PC-9 (cell line): ENCODE data around the gene LUZP2. TPM values are rescaled to one million over a fixed set of nuclear protein-coding genes. Genes with fewer than 3 reads are reported as not detected.

Source experiments
- BruUV-seq: library from RNA; stranded (reverse); fragments of 400-500 nt; replicated peaks from 2 replicates; lab custom pipeline; 2021; lab: Mats Ljungman, UMichigan
- CTCF ChIA-PET: fragments of 300-600 bp; sonication (Branson Sonifier 250); formaldehyde crosslinking; loops from one replicate; lab custom pipeline; 2022; ENCODE audit warnings: antibody characterized with exemption; lab: Charles Lee
- POLR2A ChIA-PET: fragments of 300-600 bp; sonication (Branson Sonifier 250); formaldehyde crosslinking; loops from one replicate; lab custom pipeline; 2022; ENCODE audit warnings: antibody characterized with exemption; ENCODE audit not compliant: unreplicated experiment; lab: Charles Lee
- DNase-seq, 2 experiments: peaks; one replicate each; pipeline versions ENCODE4 v3.0.0 to v3.0.0-alpha.2; 2015 to 2022; ENCODE audit warnings: mixed read lengths in 1 of 2
- H2AFZ ChIP-seq: fragments of 200-600 bp; sonication (generic); 2 replicates; pipeline ENCODE4 v1.8.1; 2017; ENCODE audit warnings: antibody characterized with exemption
- H3F3A ChIP-seq: fragments of 200-600 bp; sonication (generic); 2 replicates; pipeline ENCODE4 v1.8.1; 2017; ENCODE audit warnings: antibody characterized with exemption, mild to moderate bottlenecking, low read depth; ENCODE audit not compliant: insufficient read depth
- H3K27ac ChIP-seq: fragments of 200-600 bp; sonication (generic); 2 replicates; pipeline ENCODE4 v1.6.1; 2016; ENCODE audit warnings: mixed run types
- H3K27me3 ChIP-seq: fragments of 200-600 bp; sonication (generic); 2 replicates; pipeline ENCODE4 v1.6.1; 2016; ENCODE audit warnings: low read depth, mixed run types; ENCODE audit not compliant: insufficient read depth
- H3K36me3 ChIP-seq: fragments of 200-600 bp; sonication (generic); 2 replicates; pipeline ENCODE4 v1.6.1; 2016; ENCODE audit warnings: low read depth, mixed run types
- H3K4me1 ChIP-seq: fragments of 200-600 bp; sonication (generic); replicated peaks from 2 replicates; pipeline ENCODE4 v1.6.1; 2016; ENCODE audit warnings: mixed run types; ENCODE audit not compliant: insufficient read depth
- H3K4me2 ChIP-seq: fragments of 200-600 bp; sonication (generic); 2 replicates; pipeline ENCODE4 v1.6.1; 2017; ENCODE audit warnings: mixed run types
- H3K4me3 ChIP-seq: fragments of 200-600 bp; sonication (generic); 2 replicates; pipeline ENCODE4 v1.6.1; 2016; ENCODE audit warnings: mixed run types
- H3K79me2 ChIP-seq: fragments of 200-600 bp; sonication (generic); 2 replicates; pipeline ENCODE4 v1.6.1; 2017; ENCODE audit warnings: low read depth, mixed run types
- H3K9me2 ChIP-seq: fragments of 200-600 bp; sonication (generic); 2 replicates; pipeline ENCODE4 v1.8.1; 2017; ENCODE audit warnings: mild to moderate bottlenecking; ENCODE audit not compliant: insufficient read depth
- H3K9me3 ChIP-seq: fragments of 200-600 bp; sonication (generic); 2 replicates; pipeline ENCODE4 v1.8.1; 2016; ENCODE audit warnings: low read depth; ENCODE audit not compliant: insufficient read depth
- H4K20me1 ChIP-seq: fragments of 200-600 bp; sonication (generic); 2 replicates; pipeline ENCODE4 v1.8.1; 2017; ENCODE audit not compliant: insufficient read depth
- CTCF ChIP-seq: fragments of 200-600 bp; sonication (generic); conservative IDR thresholded peaks from 2 replicates; pipeline ENCODE4 v1.6.1; 2017; ENCODE audit warnings: mixed run types, antibody characterized with exemption, mild to moderate bottlenecking, moderate library complexity
- EZH2 ChIP-seq: fragments of 200-600 bp; sonication (generic); IDR thresholded peaks from 2 replicates; pipeline ENCODE4 v1.8.0; 2017; ENCODE audit warnings: antibody characterized with exemption, low read depth
- intact Hi-C: fragments of 100-400 bp; cut with micrococcal nuclease; formaldehyde crosslinking; loops from one replicate; pipeline ENCODE4 v1.10.0; 2022; ENCODE audit not compliant: unreplicated experiment
- total RNA-seq: library from RNA; stranded (reverse); gene quantifications from 2 replicates; pipeline ENCODE4 v1.2.3, GENCODE V29; 2021

LUZP2 gene
- total RNA-seq, 1 experiment from 2014 or later, result 0.15 TPM

GRCh38 chr11:24531528-24531927 lies 34.7 kb downstream of the LUZP2 start:
- DNase-seq, result no peak
- ChIA-PET CTCF (no interaction called here), POLR2A (no interaction called here)
- no TSS peak for BruUV-seq
- no peaks in the 10 kb centered on the region for H3K4me1 ChIP-seq
- no peaks in the 10 kb centered on the region for H3K36me3 ChIP-seq
- H3K9me2 ChIP-seq, result no peaks in the 10 kb centered on the region
- no peaks in the 10 kb centered on the region for H3F3A ChIP-seq
- no peak overlapping the region for H3K4me2 ChIP-seq
- intact Hi-C loops, result no loop called here
- H3K4me3 ChIP-seq, result no peak overlapping the region
- no peaks in the 10 kb centered on the region for H3K27me3 ChIP-seq
- H2AFZ ChIP-seq, result no peak overlapping the region; the same call in 1 of the 2 replicates
- no peak for TF ChIP-seq EZH2
- no peak for TF ChIP-seq CTCF
- no peaks in the 10 kb centered on the region for H3K9me3 ChIP-seq
- H4K20me1 ChIP-seq, result no peaks in the 10 kb centered on the region
- H3K79me2 ChIP-seq, result no peaks in the 10 kb centered on the region
- H3K27ac ChIP-seq, result no peak overlapping the region

DNA sequence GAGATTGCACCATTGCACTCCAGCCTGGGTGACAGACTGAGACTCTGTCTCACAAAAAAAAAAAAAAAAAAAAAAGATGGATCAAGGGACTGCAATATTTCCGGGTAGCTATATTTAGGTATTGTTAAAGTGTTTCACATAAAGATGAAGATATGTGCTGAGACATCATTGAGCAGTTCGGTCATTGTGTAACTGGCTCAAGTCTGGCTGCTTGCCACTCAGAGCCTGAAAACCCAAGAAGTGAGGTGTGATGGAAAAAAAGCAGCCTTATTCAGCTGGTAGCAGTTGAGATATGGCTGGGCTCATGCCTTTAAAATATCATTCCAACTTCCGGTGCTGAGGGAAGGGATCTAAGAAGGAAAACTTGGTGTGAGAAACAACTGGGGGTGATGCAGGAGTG lies 46.9 kb downstream of the LUZP2 start:
- intact Hi-C loops, result no loop called here
- BruUV-seq, result no TSS peak
- Histone ChIP-seq H3K9me3 (no peaks in the 10 kb centered on the region), H3F3A (no peaks in the 10 kb centered on the region), H3K27ac (no peak overlapping the region), H3K4me1 (no peaks in the 10 kb centered on the region), H3K9me2 (no peaks in the 10 kb centered on the region), H3K27me3 (no peaks in the 10 kb centered on the region), H4K20me1 (no peaks in the 10 kb centered on the region), H2AFZ (no peak overlapping the region), H3K4me3 (no peak overlapping the region), H3K79me2 (no peaks in the 10 kb centered on the region), H3K36me3 (no peaks in the 10 kb centered on the region), H3K4me2 (no peak overlapping the region)
- POLR2A ChIA-PET, result no interaction called here
- DNase-seq, result no peak
- no peak for TF ChIP-seq CTCF
- TF ChIP-seq EZH2, result no peak
- CTCF ChIA-PET, result no interaction called here

DNA sequence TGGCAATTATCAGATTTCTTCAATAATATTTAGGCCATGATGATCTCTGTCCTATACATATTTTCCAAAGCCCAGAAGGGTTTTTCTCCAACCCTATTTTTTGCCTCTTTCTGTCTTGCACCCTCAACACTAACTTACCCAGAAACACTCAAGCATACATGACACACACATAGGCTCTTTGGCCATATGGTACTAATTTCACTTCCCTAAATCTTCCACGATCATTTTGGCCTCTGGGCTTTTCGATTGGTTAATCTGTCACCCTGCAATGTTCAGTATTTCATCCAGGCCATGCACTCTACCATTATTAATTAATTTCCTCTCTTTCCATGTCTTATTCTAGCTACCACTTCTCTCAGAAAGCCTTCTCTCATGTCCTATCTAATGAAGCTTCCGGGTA lies 59.8 kb downstream of the LUZP2 start:
- no peaks in the 10 kb centered on the region for H3F3A ChIP-seq
- no peaks in the 10 kb centered on the region for H4K20me1 ChIP-seq
- H3K27ac ChIP-seq, result no peak overlapping the region
- H3K27me3 ChIP-seq, result no peaks in the 10 kb centered on the region
- CTCF ChIA-PET, result no interaction called here
- no peak for DNase-seq
- H3K4me1 ChIP-seq, result no peaks in the 10 kb centered on the region
- no peaks in the 10 kb centered on the region for H3K9me2 ChIP-seq
- H3K4me2 ChIP-seq, result no peak overlapping the region
- POLR2A ChIA-PET, result interaction anchor here (0.6 kb wide), 1 partner anchor 1686 kb away, joined by 5 read pairs; no protein-coding TSS in a partner anchor
- intact Hi-C loops, result no loop called here
- no peak overlapping the region for H3K4me3 ChIP-seq
- no TSS peak for BruUV-seq
- TF ChIP-seq EZH2 (no peak), CTCF (no peak)
- no peaks in the 10 kb centered on the region for H3K79me2 ChIP-seq
- no peaks in the 10 kb centered on the region for H3K9me3 ChIP-seq
- no peaks in the 10 kb centered on the region for H3K36me3 ChIP-seq
- no peak overlapping the region for H2AFZ ChIP-seq
